BE2C (cell line): ENCODE measurements around the gene TMEM161A.
"Not testable (repeated sequence)": the region's sequence is repeated elsewhere in the genome, so short reads cannot be mapped to it uniquely, and the experiment has no call there.

Experiments used
- DNase-seq: peaks from one replicate; pipeline ENCODE4 v3.0.0-alpha.2; 2020
- H3K27me3 ChIP-seq: fragments of 250-450 bp; sonication (Bioruptor Pico); 2 replicates; pipeline ENCODE4 v1.5.1; 2020; ENCODE audit warnings: mild to moderate bottlenecking
- H3K36me3 ChIP-seq: fragments of 250-450 bp; sonication (Bioruptor Pico); 2 replicates; pipeline ENCODE4 v1.5.1; 2020; ENCODE audit warnings: mild to moderate bottlenecking
- H3K4me1 ChIP-seq: fragments of 250-450 bp; sonication (Bioruptor Pico); 2 replicates; pipeline ENCODE4 v1.5.1; 2020
- H3K4me3 ChIP-seq: 2 replicates; pipeline ENCODE4 v1.5.1; 2011; ENCODE audit warnings: low read depth, low read length
- H3K9me3 ChIP-seq: fragments of 250-450 bp; sonication (Bioruptor Pico); 2 replicates; pipeline ENCODE4 v1.5.1; 2020
- CTCF ChIP-seq: IDR thresholded peaks from 2 replicates; pipeline ENCODE4 v1.5.1; 2012; ENCODE audit warnings: mild to moderate bottlenecking, low read depth, low read length

TMEM161A gene

DNA sequence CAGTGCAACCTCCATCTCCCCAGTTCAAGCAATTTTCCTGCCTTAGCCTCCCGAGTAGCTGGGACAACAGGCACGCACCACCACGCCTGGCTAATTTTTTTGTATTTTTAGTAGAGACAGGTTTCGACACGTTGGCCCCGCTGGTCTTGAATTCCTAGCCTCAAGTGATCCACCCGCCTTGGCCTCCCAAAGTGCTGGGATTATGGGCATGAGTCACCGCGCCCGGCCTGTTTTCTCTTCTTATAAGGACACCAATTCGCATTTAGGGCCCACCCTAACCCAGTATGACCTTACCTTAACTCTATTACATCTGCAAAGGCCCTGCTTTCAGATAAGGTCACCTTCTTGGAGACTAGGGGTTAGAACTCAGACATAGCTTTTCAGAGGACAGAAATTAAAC, 35.1 kb downstream of the TMEM161A start:
- no peak for DNase-seq
- Histone ChIP-seq H3K9me3 (no peaks in the 10 kb centered on the region), H3K4me3 (no peak overlapping the region), H3K27me3 (no peaks in the 10 kb centered on the region), H3K4me1 (peaks cover 4% of the 10 kb centered on the region; the same call in 1 of the 2 replicates), H3K36me3 (no peaks in the 10 kb centered on the region)
- no peak for TF ChIP-seq CTCF

GRCh38 chr19:19102566-19102965, 35.7 kb downstream of the TMEM161A start:
- not testable (repeated sequence) for DNase-seq, H3K4me1 ChIP-seq, H3K27me3 ChIP-seq, H3K4me3 ChIP-seq, H3K9me3 ChIP-seq, H3K36me3 ChIP-seq

- no peak for DNase-seq
- no peak for TF ChIP-seq CTCF
- Histone ChIP-seq H3K27me3 (no peaks in the 10 kb centered on the region), H3K4me1 (peaks cover 4% of the 10 kb centered on the region; the same call in 1 of the 2 replicates), H3K9me3 (no peaks in the 10 kb centered on the region), H3K36me3 (no peaks in the 10 kb centered on the region), H3K4me3 (no peak overlapping the region)
Observed at GRCh38 chr19:19101540-19101939, 36.7 kb downstream of the TMEM161A start.

DNA sequence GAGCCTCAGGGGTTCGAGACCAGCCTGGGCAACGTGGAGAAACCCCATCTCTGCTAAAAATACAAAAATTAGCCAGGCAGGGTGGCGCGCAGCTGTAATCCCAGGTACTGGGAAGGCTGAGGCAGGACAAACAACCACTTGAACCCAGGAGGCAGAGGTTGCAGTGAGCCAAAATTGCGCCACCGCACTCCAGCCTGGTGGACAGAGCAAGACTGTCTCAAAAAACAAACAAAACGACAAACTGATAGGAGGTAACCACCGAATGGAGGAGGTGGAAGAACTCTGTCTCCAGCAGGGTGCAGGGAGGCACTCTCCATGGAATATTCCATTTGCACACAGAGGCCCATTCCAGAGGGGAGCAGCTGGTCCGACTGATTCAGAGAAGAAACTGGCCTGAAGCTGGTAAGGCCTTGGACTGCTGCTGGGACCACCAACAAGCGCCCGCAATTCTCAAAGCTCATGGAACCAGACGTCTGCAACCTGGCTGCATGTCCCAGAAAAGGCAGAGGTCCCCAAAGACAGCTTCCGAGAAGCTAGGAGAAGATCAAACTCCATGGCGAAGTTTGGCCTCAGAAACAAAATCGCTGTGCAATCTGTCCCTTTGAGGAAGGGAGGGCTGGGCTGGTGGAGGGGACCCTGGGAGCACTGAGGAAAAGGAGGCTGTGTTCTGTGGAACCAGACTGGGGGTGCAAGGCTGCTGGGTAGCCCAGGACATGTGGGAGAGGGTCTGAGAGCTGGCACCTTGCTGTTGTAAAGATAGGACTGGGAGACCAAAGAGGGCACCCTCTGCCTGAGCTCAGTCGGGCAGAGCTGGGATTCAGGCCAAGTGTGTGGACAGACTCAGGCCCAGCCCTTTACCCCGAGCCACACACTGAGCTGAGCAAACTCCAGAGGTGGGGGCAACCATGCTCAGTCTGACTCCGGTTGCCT, 39.3 kb downstream of the TMEM161A start:
- no peak for DNase-seq
- no peaks in the 10 kb centered on the region for H3K36me3 ChIP-seq
- TF ChIP-seq CTCF, result no peak
- H3K4me3 ChIP-seq, result no peak overlapping the region
- no peaks in the 10 kb centered on the region for H3K27me3 ChIP-seq
- no peaks in the 10 kb centered on the region for H3K4me1 ChIP-seq
- H3K9me3 ChIP-seq, result no peaks in the 10 kb centered on the region

- no peak for DNase-seq
- Histone ChIP-seq H3K9me3 (no peaks in the 10 kb centered on the region), H3K36me3 (no peaks in the 10 kb centered on the region), H3K4me1 (no peaks in the 10 kb centered on the region), H3K4me3 (no peak overlapping the region), H3K27me3 (no peaks in the 10 kb centered on the region)
- TF ChIP-seq CTCF, result no peak
Observed at GRCh38 chr19:19098084-19098702, 40.1 kb downstream of the TMEM161A start.

DNA sequence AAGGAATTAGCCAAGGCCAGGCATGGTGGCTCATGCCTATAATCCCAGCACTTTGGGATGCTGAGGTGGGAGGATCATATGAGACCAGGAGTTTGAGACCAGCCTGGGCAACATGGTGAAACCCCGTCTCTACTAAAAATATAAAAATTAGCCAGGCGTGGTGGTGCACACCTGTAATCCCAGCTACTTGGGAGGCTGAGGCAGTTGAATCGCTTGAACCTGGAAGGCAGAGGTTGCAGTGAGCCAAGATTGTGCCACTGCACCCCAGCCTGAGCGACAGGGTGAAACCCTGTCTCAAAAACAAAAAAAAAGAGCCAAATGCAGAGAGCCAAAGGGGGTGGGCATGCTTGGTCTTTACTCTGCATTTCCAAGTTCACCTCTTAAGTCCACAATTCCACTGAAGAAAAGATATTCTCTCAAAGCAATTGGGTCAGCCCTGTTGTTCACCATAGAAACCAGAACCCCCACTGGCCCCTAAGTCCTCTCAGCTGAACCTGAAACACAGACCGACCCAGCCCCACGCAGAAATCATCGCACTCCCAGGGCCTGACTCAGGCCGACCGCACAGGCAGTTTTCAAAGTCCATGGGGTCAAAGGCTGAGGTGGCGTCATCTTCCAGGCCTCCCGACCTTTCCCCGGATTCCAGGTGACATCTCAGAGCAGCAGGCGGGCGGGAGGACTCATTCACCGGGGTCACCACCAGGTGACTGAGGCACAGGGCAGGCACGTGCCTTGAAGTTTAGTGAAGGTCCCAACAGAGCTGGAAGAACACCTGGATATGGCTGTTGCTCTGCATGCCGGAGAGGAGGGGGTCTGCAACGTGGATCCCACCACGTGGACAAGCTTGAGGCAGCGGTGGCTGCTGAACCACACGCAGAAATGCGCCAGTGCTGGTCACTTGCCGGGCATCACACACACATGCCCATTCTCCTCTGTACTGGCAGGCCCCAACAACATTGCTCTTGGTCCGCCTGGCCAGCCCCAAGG, 41.3 kb downstream of the TMEM161A start:
- no peak for DNase-seq
- no peaks in the 10 kb centered on the region for H3K9me3 ChIP-seq
- no peak for TF ChIP-seq CTCF
- H3K27me3 ChIP-seq, result no peaks in the 10 kb centered on the region
- H3K4me3 ChIP-seq, result no peak overlapping the region
- H3K36me3 ChIP-seq, result no peaks in the 10 kb centered on the region
- H3K4me1 ChIP-seq, result no peaks in the 10 kb centered on the region
